GM23248 (cell line): ENCODE measurements around the gene NFIC. TPM values are rescaled to one million over a fixed set of nuclear protein-coding genes. Genes with fewer than 3 reads are reported as not detected.
A peak's percentile ranks its signal among the peaks of the same experiment; 100 is the strongest.

ENCODE experiments used
- DNase-seq: peaks from one replicate; pipeline ENCODE4 v3.0.0-alpha.2; 2015
- H2AFZ ChIP-seq: fragments of 200-600 bp; sonication (generic); 2 replicates; pipeline ENCODE4 v1.6.1; 2016; ENCODE audit warnings: antibody characterized with exemption
- H3F3A ChIP-seq: fragments of 200-600 bp; sonication (generic); 2 replicates; pipeline ENCODE4 v1.6.1; 2016; ENCODE audit warnings: mild to moderate bottlenecking, antibody characterized with exemption, mixed run types; ENCODE audit not compliant: insufficient read depth
- H3K27ac ChIP-seq: fragments of 200-600 bp; sonication (generic); 2 replicates; pipeline ENCODE4 v1.5.1; 2016; ENCODE audit warnings: mild to moderate bottlenecking
- H3K27me3 ChIP-seq: fragments of 200-600 bp; sonication (generic); replicated peaks from 2 replicates; pipeline ENCODE4 v1.6.1; 2016; ENCODE audit warnings: mild to moderate bottlenecking; ENCODE audit not compliant: insufficient read depth
- H3K36me3 ChIP-seq: fragments of 200-600 bp; sonication (generic); 2 replicates; pipeline ENCODE4 v1.6.1; 2016; ENCODE audit warnings: low read depth, mild to moderate bottlenecking
- H3K4me1 ChIP-seq: fragments of 200-600 bp; sonication (generic); 2 replicates; pipeline ENCODE4 v1.6.1; 2016; ENCODE audit warnings: mild to moderate bottlenecking; ENCODE audit not compliant: insufficient read depth
- H3K4me2 ChIP-seq: fragments of 200-600 bp; sonication (generic); one replicate; pipeline ENCODE4 v1.6.1; 2016; ENCODE audit warnings: mild to moderate bottlenecking; ENCODE audit not compliant: unreplicated experiment
- H3K4me3 ChIP-seq: fragments of 200-600 bp; sonication (generic); 2 replicates; pipeline ENCODE4 v1.5.1; 2016; ENCODE audit warnings: mild to moderate bottlenecking
- H3K79me2 ChIP-seq: fragments of 200-600 bp; sonication (generic); 2 replicates; pipeline ENCODE4 v1.6.1; 2016; ENCODE audit warnings: mild to moderate bottlenecking; ENCODE audit not compliant: insufficient read depth
- H3K9ac ChIP-seq: fragments of 200-600 bp; sonication (generic); 2 replicates; pipeline ENCODE4 v1.6.1; 2016; ENCODE audit warnings: mild to moderate bottlenecking
- H3K9me2 ChIP-seq: fragments of 200-600 bp; sonication (generic); 2 replicates; pipeline ENCODE4 v1.6.1; 2016; ENCODE audit warnings: mixed run types, mild to moderate bottlenecking, moderate library complexity; ENCODE audit not compliant: insufficient read depth
- H3K9me3 ChIP-seq: fragments of 200-600 bp; sonication (generic); one replicate; pipeline ENCODE4 v1.6.1; 2017; ENCODE audit warnings: low read depth
- H4K20me1 ChIP-seq: fragments of 200-600 bp; sonication (generic); 2 replicates; pipeline ENCODE4 v1.6.0; 2016; ENCODE audit not compliant: insufficient read depth
- EZH2 ChIP-seq: fragments of 200-600 bp; sonication (generic); IDR thresholded peaks from 2 replicates; pipeline ENCODE4 v1.6.1; 2018; ENCODE audit warnings: antibody characterized with exemption, mild to moderate bottlenecking; ENCODE audit not compliant: insufficient read depth, poor library complexity, severe bottlenecking
- EZH2phosphoT487 ChIP-seq: fragments of 200-600 bp; sonication (generic); IDR thresholded peaks from 2 replicates; pipeline ENCODE4 v1.6.1; 2018; ENCODE audit warnings: antibody characterized with exemption, moderate library complexity, mild to moderate bottlenecking, low read depth; ENCODE audit not compliant: insufficient read depth
- WGBS, 2 experiments: methylation state at CpG; one replicate each; pipeline ENCODE4 v1.1.6; 2015 to 2017; ENCODE audit warnings: low lambda C conversion rate in 2 of 2, low coverage in 1 of 2; ENCODE audit errors: missing lambda C conversion rate in 2 of 2; 5-methylcytosine and 5-hydroxymethylcytosine counted together
- in situ Hi-C: fragments of 300-500 bp; cut with MboI; formaldehyde crosslinking; loops from 2 replicates; pipeline ENCODE4 v1.15.0; 2020
- polyA plus RNA-seq: library from polyadenylated mRNA; unstranded; fragments of >200 nt; fragmentation: Nextera tagmentation; extraction: Ambion mirVana; gene quantifications from 2 replicates; pipeline ENCODE4 v1.2.1, GENCODE V29; 2016
- total RNA-seq: library from RNA; depleted of rRNA; stranded (reverse); fragments of >200 nt; shearing (Covaris generic); gene quantifications from 2 replicates; pipeline ENCODE4 v1.2.3, GENCODE V29; 2014

Gene NFIC
- total and polyA plus RNA-seq, 2 experiments from 2014 or later = 50.4 to 108 TPM

DNA sequence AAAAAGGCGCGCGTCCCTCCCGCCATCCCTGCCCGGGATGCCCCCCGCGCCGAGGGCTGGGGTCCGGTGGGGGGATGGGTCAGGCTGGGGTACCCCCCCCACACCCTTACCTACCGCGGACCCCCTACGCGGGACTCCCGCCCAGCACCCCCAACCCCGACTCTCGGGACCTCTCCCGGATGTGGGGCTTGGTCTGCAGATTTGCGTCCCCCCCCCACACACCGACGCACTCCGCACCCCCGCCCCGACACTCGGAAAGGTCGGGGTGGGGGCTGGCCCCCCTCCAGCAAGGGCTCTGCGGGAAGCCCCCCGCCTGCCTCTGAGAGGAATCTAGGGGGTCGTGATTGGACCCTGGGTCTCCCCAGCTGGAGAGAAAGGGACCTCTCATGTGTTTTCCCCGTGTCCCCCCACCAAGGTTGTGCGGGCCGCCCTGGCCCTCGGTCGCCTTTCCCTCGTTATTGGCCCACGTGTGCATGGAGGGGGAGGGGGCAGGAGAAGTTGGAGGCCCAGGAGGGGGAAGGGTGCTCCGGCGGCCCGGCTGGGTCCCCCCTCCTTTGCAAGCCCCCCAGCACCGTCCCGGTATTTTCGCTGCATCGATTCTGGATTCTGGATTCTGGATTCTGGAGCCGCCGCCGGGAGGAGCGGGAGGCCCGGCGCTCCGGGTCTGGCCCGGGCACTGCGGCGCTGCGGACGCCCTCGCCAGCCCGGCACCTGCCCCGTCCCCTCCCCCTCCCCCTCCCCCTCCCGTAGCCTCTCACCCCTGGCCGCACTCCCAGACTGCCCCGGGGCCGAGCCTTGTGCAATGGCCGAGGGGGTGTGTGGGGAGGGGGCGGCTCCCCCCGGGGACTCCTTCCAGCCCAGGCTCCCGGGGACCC lies 607 bp downstream of the NFIC start:
- peak; percentile 58 for DNase-seq
- H3F3A ChIP-seq = peaks cover 27% of the 10 kb centered on the region
- peak overlapping the region; percentile 95 for H3K9ac ChIP-seq
- H3K79me2 ChIP-seq = peaks cover 91% of the 10 kb centered on the region
- H3K4me2 ChIP-seq = peak overlapping the region; percentile 99
- H2AFZ ChIP-seq = no peak overlapping the region
- WGBS, 2 experiments = 0 to 1% methylated on average over 14 to 61 of the region's 65 CpGs
- in situ Hi-C loops = no loop called here
- H3K9me3 ChIP-seq = no peaks in the 10 kb centered on the region
- H4K20me1 ChIP-seq = no peaks in the 10 kb centered on the region
- no peaks in the 10 kb centered on the region for H3K36me3 ChIP-seq
- no peak for TF ChIP-seq EZH2phosphoT487
- no peak for TF ChIP-seq EZH2
- peak overlapping the region; percentile 82 for H3K27ac ChIP-seq
- H3K27me3 ChIP-seq = no peaks in the 10 kb centered on the region
- no peaks in the 10 kb centered on the region for H3K9me2 ChIP-seq
- peak overlapping the region; percentile 91 for H3K4me3 ChIP-seq
- peaks cover 25% of the 10 kb centered on the region for H3K4me1 ChIP-seq

DNA sequence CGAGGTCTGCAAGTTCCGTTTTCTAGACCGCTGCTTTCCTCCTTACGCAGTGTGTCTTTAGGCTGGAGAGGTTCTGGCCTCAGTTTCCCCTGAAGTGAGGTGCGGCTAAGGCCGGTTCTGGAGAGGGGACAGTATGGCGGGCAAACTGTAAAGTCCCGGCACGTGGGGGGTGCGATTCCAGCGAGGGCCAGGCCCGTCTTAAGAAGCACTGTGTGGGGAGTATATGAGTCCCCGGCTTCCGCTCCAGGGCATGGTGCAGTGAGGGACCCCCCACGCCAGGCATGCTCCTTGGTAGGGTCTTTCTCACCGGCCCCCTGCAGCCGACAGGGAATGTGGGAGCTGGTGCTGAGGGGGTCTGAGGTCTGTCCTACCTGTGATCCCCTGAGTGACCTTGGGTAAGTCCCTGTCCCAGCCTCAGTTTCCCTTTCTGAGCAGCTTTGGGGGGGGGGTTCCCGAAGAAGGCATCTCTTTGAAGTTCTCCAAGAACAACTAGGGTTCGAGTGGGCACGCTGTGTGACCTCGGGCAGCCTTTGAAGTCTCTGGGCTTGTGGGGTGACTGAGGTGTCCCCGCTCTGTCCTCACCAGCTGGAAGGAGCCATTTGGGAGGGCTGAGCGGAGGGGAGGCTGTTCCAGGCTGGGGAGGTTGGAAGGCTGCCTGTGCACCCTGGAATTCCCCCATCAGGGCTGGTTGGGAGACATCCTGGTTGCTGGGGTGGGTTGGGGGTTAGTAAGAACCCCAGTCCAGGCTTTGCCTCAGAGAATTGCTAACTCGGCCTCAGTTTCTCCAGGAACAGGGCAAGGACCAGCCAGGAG lies 1.5 kb downstream of the NFIC start:
- Histone ChIP-seq H3K4me3 (peak overlapping the region; percentile 91), H2AFZ (no peak overlapping the region), H3K27me3 (no peaks in the 10 kb centered on the region), H3F3A (peaks cover 27% of the 10 kb centered on the region), H3K36me3 (no peaks in the 10 kb centered on the region), H4K20me1 (no peaks in the 10 kb centered on the region), H3K4me2 (peak overlapping the region; percentile 99), H3K27ac (peak overlapping the region; percentile 82), H3K4me1 (peaks cover 25% of the 10 kb centered on the region), H3K9me3 (no peaks in the 10 kb centered on the region), H3K79me2 (peaks cover 91% of the 10 kb centered on the region), H3K9me2 (no peaks in the 10 kb centered on the region), H3K9ac (peak overlapping the region; percentile 95)
- WGBS, 2 experiments = 1 to 3% methylated on average over 21 to 24 of the region's 24 CpGs
- DNase-seq = peak; percentile 63
- in situ Hi-C loops = no loop called here
- no peak for TF ChIP-seq EZH2phosphoT487
- TF ChIP-seq EZH2 = no peak

DNA sequence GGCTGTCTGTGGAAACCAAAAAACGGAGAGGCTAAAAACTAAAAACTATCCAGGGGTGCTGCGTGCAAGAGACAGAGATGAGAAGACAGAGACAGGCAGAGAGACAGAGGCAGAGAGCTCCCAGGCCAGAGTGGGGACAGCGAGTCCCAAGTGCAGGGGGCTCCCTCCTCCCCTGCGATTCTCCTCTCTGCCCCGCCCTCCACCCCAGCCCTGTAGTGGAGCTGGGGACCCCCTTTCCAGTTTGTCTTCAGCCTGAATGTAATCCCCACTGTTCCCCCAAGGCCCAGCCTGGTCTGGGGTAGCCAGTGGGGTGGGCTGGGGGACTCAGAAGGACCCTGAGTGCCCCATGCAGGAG lies 2.0 kb downstream of the NFIC start:
- Histone ChIP-seq H3K36me3 (no peaks in the 10 kb centered on the region), H3K27ac (peak overlapping the region; percentile 82), H3K79me2 (peaks cover 93% of the 10 kb centered on the region), H2AFZ (no peak overlapping the region), H3K27me3 (no peaks in the 10 kb centered on the region), H3K9me2 (no peaks in the 10 kb centered on the region), H3K9me3 (no peaks in the 10 kb centered on the region), H4K20me1 (peaks cover 4% of the 10 kb centered on the region; the same call in 1 of the 2 replicates), H3K4me1 (peaks cover 25% of the 10 kb centered on the region), H3K9ac (peak overlapping the region; percentile 95), H3K4me3 (peak overlapping the region; percentile 91), H3F3A (peaks cover 27% of the 10 kb centered on the region), H3K4me2 (peak overlapping the region; percentile 99)
- 4 to 9% methylated on average over 5 of the region's 5 CpGs for WGBS, 2 experiments
- in situ Hi-C loops = no loop called here
- TF ChIP-seq EZH2phosphoT487 (no peak), EZH2 (no peak)
- DNase-seq = peak; percentile 53

DNA sequence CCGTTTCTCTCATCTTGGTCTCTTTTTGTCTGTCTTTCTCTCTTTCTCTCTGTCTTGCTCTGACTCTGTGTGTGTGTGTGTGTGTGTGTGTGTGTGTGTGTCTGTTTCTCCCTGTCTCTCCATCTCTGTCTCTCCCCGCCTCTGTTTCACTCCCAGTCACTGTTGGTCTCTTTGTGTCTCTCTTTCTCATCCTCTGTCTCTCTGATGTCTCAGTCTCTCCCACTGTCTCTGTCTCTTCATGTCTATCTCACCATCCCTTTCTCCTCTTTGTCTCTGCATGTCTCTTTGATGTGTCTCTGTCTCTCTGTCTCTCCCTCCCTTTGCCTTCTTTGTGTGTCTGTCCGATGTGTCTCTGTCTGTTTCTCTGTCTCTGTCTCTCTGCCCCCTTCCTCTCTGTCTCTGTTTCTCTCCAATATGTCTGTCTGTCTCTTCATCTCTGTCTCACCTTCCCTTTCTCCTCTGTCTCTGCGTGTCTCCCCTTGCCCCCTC lies 2.5 kb downstream of the NFIC start:
- H3K9me3 ChIP-seq = no peaks in the 10 kb centered on the region
- H2AFZ ChIP-seq = peak overlapping the region; percentile 54
- H3F3A ChIP-seq = peaks cover 31% of the 10 kb centered on the region
- H3K4me3 ChIP-seq = peak overlapping the region; percentile 91
- H3K36me3 ChIP-seq = no peaks in the 10 kb centered on the region
- H3K4me2 ChIP-seq = peak overlapping the region; percentile 99
- peak; percentile 56 for DNase-seq
- H3K27ac ChIP-seq = peak overlapping the region; percentile 82
- H4K20me1 ChIP-seq = peaks cover 7% of the 10 kb centered on the region; the same call in 1 of the 2 replicates
- peaks cover 93% of the 10 kb centered on the region for H3K79me2 ChIP-seq
- WGBS, 2 experiments = 1 to 6% methylated on average over 3 to 4 of the region's 4 CpGs
- TF ChIP-seq EZH2 (no peak), EZH2phosphoT487 (no peak)
- peaks cover 25% of the 10 kb centered on the region for H3K4me1 ChIP-seq
- in situ Hi-C loops = no loop called here
- no peaks in the 10 kb centered on the region for H3K9me2 ChIP-seq
- H3K9ac ChIP-seq = peak overlapping the region; percentile 95
- no peaks in the 10 kb centered on the region for H3K27me3 ChIP-seq
